ENCODE results near the gene SRD5A3.

DNA sequence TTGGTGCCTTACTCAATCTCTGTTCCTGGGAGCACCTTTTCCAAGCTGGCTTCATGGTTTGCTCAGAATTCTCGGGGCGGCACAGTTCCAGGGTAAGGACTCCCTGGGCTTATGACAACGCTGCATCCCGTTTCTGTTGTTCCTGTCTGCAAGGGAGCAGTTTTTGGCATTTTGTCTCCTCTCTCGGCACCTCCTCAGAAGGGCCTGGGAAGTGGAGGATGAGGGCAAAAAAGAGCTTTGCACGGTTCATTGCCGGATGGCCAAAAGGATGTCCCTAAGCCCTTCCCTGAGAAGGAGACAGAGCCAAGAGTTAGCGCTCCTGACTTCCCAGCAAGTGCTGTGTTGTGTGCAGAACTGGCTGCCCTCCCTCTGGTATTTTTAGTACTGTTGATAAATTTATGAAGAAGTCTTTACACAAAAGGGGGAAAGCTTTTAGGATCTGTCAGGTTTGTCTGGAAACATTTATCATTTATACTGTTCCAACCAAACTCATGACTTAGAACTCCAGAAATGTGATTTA is 13.4 kb downstream of the SRD5A3 start:
- TF ChIP-seq CTCF (IDR thresholded peaks at IDR 0.05) (no peak), POLR2AphosphoS5 (IDR thresholded peaks at IDR 0.05) (peak; percentile 54 to 74), POLR2A (IDR thresholded peaks at IDR 0.05; ENCODE audit: low read depth) (no peak), EP300 (IDR thresholded peaks at IDR 0.05) (no peak)
